ENCODE results near the gene TIAM2. TPM values are rescaled to one million over a fixed set of nuclear protein-coding genes. Genes with fewer than 3 reads are reported as not detected.

Gene TIAM2
- total RNA-seq, 2 experiments from 2014 or later: 5.4 to 6.2 TPM

DNA sequence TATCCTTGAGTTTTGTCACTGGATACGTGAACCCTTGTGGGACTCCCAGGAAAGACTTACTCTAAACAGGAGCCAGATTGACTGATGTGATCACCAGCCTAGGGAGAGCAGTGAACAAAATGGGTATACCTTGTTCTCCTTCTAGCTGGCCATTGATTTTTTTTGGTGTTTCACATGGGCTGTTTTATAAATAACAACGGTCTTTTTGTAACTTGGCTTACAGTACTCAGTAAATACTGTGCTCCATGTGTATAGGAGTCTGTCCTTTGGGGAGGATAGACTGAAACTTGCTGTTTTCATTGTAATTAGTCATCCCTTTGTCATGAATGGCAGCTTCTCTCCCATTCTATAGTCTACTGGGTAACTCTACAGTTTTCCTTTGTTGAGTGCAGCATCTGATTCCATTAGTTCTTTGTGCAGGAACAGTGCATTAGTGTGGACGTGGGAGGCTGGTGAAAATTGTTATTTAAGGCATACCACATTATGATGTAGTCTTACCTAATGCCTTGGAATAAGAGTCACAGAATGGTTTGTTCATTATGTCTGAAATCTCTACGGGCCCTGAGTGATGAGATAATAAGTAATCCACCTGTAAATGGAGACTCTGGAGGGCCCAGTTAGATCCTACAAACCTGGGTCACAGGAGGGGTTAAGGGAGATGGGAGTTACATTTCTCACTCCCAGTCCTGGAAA is 89.5 kb downstream of the TIAM2 start:
- H3K9me2 ChIP-seq (ENCODE audit: insufficient read depth, low read length): no peaks in the 10 kb centered on the region
- no peak overlapping the region for H2AFZ ChIP-seq (ENCODE audit: low read length)
- no peak overlapping the region for H3K27ac ChIP-seq (ENCODE audit: low read depth, low read length, poor library complexity, severe bottlenecking)
- H4K20me1 ChIP-seq (ENCODE audit: insufficient read depth, low read length): no peaks in the 10 kb centered on the region
- H3K9me3 ChIP-seq (ENCODE audit: low read length): no peaks in the 10 kb centered on the region
- no TSS peak for BruUV-seq (replicated peaks)
- TF ChIP-seq, protein P1, sequence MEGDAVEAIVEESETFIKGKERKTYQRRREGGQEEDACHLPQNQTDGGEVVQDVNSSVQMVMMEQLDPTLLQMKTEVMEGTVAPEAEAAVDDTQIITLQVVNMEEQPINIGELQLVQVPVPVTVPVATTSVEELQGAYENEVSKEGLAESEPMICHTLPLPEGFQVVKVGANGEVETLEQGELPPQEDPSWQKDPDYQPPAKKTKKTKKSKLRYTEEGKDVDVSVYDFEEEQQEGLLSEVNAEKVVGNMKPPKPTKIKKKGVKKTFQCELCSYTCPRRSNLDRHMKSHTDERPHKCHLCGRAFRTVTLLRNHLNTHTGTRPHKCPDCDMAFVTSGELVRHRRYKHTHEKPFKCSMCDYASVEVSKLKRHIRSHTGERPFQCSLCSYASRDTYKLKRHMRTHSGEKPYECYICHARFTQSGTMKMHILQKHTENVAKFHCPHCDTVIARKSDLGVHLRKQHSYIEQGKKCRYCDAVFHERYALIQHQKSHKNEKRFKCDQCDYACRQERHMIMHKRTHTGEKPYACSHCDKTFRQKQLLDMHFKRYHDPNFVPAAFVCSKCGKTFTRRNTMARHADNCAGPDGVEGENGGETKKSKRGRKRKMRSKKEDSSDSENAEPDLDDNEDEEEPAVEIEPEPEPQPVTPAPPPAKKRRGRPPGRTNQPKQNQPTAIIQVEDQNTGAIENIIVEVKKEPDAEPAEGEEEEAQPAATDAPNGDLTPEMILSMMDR (conservative IDR thresholded peaks at IDR 0.05; ENCODE audit: low read length): no peak
- no peak for TF ChIP-seq EZH2phosphoT487 (IDR thresholded peaks at IDR 0.05; ENCODE audit: borderline replicate concordance, low read depth, low read length)
- H3K4me3 ChIP-seq (ENCODE audit: low read depth, low read length, poor library complexity, severe bottlenecking): no peak overlapping the region
- CTCF ChIA-PET (ENCODE audit: unreplicated experiment): no interaction called here
- H3K36me3 ChIP-seq (ENCODE audit: insufficient read depth, low read length): no peaks in the 10 kb centered on the region
- intact Hi-C loops (cut with micrococcal nuclease; ENCODE audit: unreplicated experiment): no loop called here
- no peak for DNase-seq (ENCODE audit: low spot score)
- H3K79me2 ChIP-seq (ENCODE audit: insufficient read depth, low read depth, low read length): no peaks in the 10 kb centered on the region
- POLR2A ChIA-PET: no interaction called here
- no peaks in the 10 kb centered on the region for H3K4me1 ChIP-seq (ENCODE audit: insufficient read depth, low read length, poor library complexity, severe bottlenecking)
- no peak overlapping the region for H3K4me2 ChIP-seq (ENCODE audit: low read length)

DNA sequence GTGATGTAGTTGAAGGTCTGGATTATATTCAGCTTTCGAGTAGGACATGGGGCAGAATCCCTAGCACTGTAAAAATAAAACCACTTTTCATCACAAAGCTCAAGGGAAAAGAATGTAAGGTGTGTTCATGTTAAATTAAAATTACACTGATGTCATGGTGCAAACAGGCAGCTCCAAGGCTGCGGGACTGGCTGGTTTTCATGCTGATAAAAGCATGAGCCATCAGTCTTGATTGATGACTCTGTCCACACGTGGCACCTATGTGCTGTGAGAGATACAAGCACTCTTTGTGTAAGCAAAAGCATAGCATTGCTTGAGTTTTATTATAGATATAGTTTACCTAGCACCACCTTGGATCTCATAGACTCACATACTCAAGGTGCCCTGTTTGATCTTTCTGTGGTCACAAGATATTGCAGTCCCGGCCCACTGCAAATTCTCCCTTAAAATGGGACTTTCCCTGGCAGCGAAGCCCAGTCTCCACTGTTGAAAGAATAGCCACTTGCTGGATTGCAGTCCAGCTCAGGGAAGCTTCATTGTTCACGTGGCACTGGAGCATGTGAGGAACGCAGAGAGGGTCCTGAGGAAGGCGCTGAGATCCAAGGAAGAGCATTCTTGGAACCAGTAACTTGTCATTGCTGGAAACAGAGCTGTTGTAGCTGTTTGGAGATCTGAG is 90.6 kb downstream of the TIAM2 start:
- ChIA-PET CTCF (ENCODE audit: unreplicated experiment) (no interaction called here), POLR2A (interaction anchor here (0.6 to 1.7 kb wide), 2 partner anchors 14 to 64 kb away, joined by 3 to 4 read pairs; no protein-coding TSS in a partner anchor)
- Histone ChIP-seq H3K9me3 (ENCODE audit: low read length) (no peaks in the 10 kb centered on the region), H3K9me2 (ENCODE audit: insufficient read depth, low read length) (no peaks in the 10 kb centered on the region), H3K27ac (ENCODE audit: low read depth, low read length, poor library complexity, severe bottlenecking) (no peak overlapping the region), H3K36me3 (ENCODE audit: insufficient read depth, low read length) (no peaks in the 10 kb centered on the region), H3K79me2 (ENCODE audit: insufficient read depth, low read depth, low read length) (no peaks in the 10 kb centered on the region), H3K4me1 (ENCODE audit: insufficient read depth, low read length, poor library complexity, severe bottlenecking) (no peaks in the 10 kb centered on the region), H3K4me3 (ENCODE audit: low read depth, low read length, poor library complexity, severe bottlenecking) (no peak overlapping the region), H4K20me1 (ENCODE audit: insufficient read depth, low read length) (no peaks in the 10 kb centered on the region), H3K4me2 (ENCODE audit: low read length) (no peak overlapping the region), H2AFZ (ENCODE audit: low read length) (no peak overlapping the region)
- no peak for DNase-seq (ENCODE audit: low spot score)
- BruUV-seq (replicated peaks): no TSS peak
- intact Hi-C loops (cut with micrococcal nuclease; ENCODE audit: unreplicated experiment): no loop called here
- TF ChIP-seq EZH2phosphoT487 (IDR thresholded peaks at IDR 0.05; ENCODE audit: borderline replicate concordance, low read depth, low read length): no peak
- TF ChIP-seq, protein P1 (conservative IDR thresholded peaks at IDR 0.05; ENCODE audit: low read length): no peak

DNA sequence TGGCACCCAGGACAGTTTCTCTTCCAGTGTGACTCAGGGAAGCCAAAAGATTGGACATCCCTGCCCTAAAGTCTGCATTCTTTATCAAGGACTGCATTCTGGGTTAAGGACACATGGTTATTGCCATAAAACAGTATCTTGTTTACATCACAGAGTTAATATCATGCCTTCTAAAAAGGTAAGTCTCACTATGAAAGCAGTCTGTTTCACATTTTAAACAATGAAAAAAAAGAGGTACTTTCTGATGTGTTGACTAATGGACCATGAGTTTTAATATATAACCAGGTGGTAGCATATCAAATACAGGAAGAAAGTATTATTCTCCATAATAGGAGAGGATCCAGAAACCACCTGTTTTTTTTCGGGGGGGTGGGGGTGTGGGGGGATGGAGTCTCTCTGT is 93.7 kb downstream of the TIAM2 start:
- CTCF ChIA-PET (ENCODE audit: unreplicated experiment): no interaction called here

More for the DNA sequence above, 93.7 kb downstream of the TIAM2 start:
- Histone ChIP-seq H4K20me1 (ENCODE audit: insufficient read depth, low read length) (no peaks in the 10 kb centered on the region), H3K9me2 (ENCODE audit: insufficient read depth, low read length) (no peaks in the 10 kb centered on the region), H3K4me1 (ENCODE audit: insufficient read depth, low read length, poor library complexity, severe bottlenecking) (no peaks in the 10 kb centered on the region), H3K4me3 (ENCODE audit: low read depth, low read length, poor library complexity, severe bottlenecking) (no peak overlapping the region), H3K4me2 (ENCODE audit: low read length) (no peak overlapping the region), H3K27ac (ENCODE audit: low read depth, low read length, poor library complexity, severe bottlenecking) (no peak overlapping the region), H3K79me2 (ENCODE audit: insufficient read depth, low read depth, low read length) (no peaks in the 10 kb centered on the region), H3K36me3 (ENCODE audit: insufficient read depth, low read length) (no peaks in the 10 kb centered on the region), H2AFZ (ENCODE audit: low read length) (no peak overlapping the region), H3K9me3 (ENCODE audit: low read length) (no peaks in the 10 kb centered on the region)
- no peak for TF ChIP-seq EZH2phosphoT487 (IDR thresholded peaks at IDR 0.05; ENCODE audit: borderline replicate concordance, low read depth, low read length)
- TF ChIP-seq, protein P1 (conservative IDR thresholded peaks at IDR 0.05; ENCODE audit: low read length): no peak
- no peak for DNase-seq (ENCODE audit: low spot score)
- BruUV-seq (replicated peaks): no TSS peak
- POLR2A ChIA-PET: interaction anchor here (1.0 kb wide), 1 partner anchor 164 kb away, joined by 4 read pairs; no protein-coding TSS in a partner anchor
- intact Hi-C loops (cut with micrococcal nuclease; ENCODE audit: unreplicated experiment): no loop called here
